SK-MEL-5 (cell line): ENCODE measurements around the gene PLAU. TPM values are rescaled to one million over a fixed set of nuclear protein-coding genes. Genes with fewer than 3 reads are reported as not detected.
A peak's percentile ranks its signal among the peaks of the same experiment; 100 is the strongest.
"Not testable (repeated sequence)": the region's sequence is repeated elsewhere in the genome, so short reads cannot be mapped to it uniquely, and the experiment has no call there.

Source experiments
- DNase-seq: peaks from one replicate; pipeline ENCODE4 v3.0.0-alpha.2; 2016; ENCODE audit warnings: low read depth, low spot score
- in situ Hi-C: cut with HindIII; loops from 2 replicates; pipeline ENCODE4 v1.10.0; 2016; ENCODE audit warnings: low sequenced_read_pairs, high pct_unique_total_duplicates, low pct_unique_long_range_greater_than_20kb
- total RNA-seq: library from RNA; depleted of rRNA; stranded (reverse); fragments of >200 nt; shearing (Covaris generic); gene quantifications from 2 replicates; pipeline ENCODE4 v1.2.3, GENCODE V29; 2014

The PLAU gene
- total RNA-seq, 1 experiment from 2014 or later = not detected

DNA sequence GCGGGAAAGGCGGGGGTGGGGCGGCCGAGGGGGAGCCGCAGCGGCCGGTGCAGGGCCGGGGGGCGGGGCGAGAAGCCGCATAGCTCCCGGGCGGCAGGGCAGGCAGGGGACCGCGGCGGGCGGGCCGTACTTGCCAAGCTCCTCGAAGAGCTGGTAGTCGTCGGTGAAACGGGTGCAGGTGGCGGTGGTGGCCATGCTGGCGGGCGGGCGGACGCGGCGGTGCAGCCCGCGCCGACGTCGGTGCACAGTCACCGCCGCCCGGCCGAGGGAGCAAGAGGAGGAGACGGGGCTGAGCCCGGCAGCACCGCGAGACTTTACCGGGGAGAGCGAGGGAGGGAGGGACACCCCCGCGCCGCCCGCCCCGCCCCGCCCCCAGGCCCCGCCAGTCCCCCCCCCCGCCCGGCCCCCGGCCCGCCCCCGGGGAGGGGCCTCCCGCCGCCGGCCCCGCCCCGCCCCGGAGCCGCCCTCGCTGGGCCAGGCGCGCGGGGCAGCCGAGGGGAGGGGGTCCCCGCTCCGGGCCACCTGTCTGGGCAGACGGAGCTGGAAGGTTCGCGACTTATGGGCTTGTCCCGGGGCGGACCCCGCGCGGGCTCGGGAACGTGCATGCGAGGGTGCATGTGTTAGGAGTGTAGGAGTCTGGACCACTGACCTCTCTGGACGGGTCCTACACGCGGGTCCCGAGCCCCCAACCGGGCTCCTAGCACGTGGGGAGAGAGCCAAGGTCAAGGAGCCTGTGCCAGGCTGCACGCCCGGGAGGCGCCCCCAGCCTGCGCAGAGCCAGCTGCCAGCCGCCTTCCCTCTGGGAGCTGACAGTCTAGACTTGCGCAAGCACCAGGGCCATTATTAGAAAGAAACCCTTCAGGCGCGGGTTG lies 36.4 kb upstream of the PLAU start, which contains the start of gene CAMK2G:
Gene CAMK2G, minus strand, starts transcription at position 289 of the 872 bp plus-strand sequence. Its CDS starts 94 bp downstream, at position 195.
- DNase-seq = peak; percentile 81
- in situ Hi-C loops = no loop called here

DNA sequence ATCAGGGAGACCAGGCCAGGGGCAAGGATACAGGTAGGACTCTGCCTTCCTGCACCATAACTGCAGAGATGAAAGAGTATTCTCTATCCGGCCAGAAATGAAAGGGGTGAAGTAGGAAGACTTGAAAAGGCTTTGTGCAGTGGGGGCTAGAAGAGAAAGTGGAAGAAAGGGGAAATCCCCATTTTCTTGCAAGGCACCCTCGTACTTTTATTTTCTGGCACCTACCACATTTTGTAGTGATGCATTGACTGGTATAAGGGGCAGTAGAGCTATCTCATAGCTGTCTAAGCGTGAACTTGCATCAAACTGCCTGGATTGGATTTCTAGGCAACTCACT lies 35.8 kb upstream of the PLAU start:
- no peak for DNase-seq
- in situ Hi-C loops = no loop called here

GRCh38 chr10:73876157-73876556 lies 34.8 kb upstream of the PLAU start:
- no peak for DNase-seq
- in situ Hi-C loops = no loop called here

DNA sequence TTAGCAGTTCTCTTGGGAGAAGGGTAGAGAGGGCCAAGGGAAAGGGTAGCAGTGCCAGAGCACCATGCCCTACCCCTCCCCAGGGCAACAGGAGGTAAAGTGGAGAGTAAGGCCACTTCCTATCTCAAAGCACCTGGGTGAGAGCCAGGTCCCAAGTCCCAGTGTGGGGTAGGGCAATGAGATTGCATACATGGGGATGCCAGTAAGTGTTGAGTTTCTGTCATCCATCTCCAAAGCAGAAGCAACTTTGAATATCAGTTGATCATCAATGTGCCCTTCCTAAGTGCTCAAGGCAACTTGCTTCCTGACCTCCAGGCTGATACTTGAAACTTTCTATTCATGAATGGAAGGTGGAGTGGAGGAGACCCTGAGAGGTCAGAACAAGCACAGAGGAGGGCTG lies 34.4 kb upstream of the PLAU start:
- no peak for DNase-seq
- in situ Hi-C loops = no loop called here

GRCh38 chr10:73876971-73877370 lies 34.0 kb upstream of the PLAU start:
- in situ Hi-C loops = no loop called here
- no peak for DNase-seq

GRCh38 chr10:73877533-73878160 lies 33.3 kb upstream of the PLAU start:
- in situ Hi-C loops = no loop called here
- DNase-seq = no peak

GRCh38 chr10:73878365-73878764 lies 32.6 kb upstream of the PLAU start:
- in situ Hi-C loops = no loop called here
- no peak for DNase-seq

- in situ Hi-C loops = no loop called here
Observed at GRCh38 chr10:73879296-73880173, 31.4 kb upstream of the PLAU start.

GRCh38 chr10:73881221-73881919 lies 29.6 kb upstream of the PLAU start:
- DNase-seq = no peak
- in situ Hi-C loops = no loop called here

More at GRCh38 chr10:73879296-73880173, 31.4 kb upstream of the PLAU start:
- DNase-seq = peak; percentile 81

DNA sequence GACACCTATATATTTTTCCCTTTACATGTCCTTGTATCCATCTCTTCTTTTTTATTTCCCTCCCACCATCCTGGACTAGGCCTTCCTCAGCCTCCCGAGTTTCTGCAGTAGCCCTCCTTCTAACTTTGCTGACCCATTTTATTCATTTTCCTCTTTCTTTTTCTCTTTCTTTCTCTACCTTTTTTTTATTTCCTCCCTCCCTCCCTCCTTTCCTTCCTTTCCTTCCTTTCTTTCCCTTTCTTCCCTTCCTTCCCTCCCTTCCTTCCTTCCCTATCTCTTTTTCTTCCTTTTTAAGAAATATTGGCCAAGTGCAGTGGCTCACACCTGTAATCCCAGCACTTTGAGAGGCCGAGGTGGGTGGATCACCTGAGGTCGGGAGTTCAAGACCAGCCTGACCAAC lies 26.9 kb upstream of the PLAU start:
- in situ Hi-C loops = no loop called here

DNA sequence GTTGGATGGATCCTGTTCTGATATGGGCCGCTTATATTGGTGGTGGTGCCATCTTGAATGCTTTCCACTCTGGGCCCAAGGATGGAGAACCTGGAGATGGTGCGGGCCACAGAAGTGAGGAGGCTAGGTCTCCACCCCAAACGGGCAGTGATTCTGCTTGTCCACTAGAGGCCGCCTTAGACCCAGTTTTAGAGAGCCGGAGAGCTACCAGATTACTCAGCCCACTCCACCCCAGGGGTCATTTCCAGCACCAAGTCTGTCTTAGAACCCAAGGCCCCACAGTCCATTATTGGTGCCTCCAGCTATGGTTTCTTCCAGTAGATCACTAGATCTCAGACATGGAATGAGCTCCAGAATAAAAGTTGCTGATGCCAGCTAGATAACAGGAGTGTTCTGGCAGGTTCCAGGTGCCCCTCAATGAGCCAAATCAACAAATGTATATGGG lies 24.8 kb upstream of the PLAU start:
- in situ Hi-C loops = no loop called here
- peak; percentile 73 for DNase-seq

More for the DNA sequence above, 26.9 kb upstream of the PLAU start:
- no peak for DNase-seq

DNA sequence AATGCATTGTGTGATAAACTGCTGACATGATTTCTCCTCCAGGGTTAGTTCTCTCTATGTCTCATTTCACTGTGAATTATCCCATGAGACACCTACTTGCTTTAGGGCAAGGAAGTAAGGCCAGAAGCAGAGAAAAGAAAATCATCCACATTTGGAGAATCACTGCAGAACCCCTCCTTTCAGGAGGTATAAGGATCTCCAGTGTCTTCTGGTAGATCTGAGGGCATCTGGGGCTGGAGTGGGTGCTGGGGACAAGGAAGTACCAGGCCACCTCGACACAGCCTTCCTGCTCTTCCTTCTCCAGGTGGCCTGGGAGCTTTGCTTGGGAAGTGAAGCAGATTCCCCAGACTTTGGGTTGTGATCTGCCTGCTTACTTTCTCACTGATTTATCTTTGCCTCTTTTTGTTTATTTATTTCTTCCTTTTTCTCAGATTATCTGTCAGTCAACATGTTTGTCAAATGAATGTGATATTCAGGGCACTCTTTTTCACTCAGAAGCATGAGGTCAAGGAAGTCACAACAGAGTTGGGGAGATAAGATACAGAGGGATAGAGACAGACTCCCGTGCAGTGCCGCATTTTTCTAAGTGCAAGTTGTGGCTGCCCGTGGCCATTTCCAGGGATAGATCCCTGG lies 24.2 kb upstream of the PLAU start:
- DNase-seq = peak; percentile 48
- in situ Hi-C loops = no loop called here

DNA sequence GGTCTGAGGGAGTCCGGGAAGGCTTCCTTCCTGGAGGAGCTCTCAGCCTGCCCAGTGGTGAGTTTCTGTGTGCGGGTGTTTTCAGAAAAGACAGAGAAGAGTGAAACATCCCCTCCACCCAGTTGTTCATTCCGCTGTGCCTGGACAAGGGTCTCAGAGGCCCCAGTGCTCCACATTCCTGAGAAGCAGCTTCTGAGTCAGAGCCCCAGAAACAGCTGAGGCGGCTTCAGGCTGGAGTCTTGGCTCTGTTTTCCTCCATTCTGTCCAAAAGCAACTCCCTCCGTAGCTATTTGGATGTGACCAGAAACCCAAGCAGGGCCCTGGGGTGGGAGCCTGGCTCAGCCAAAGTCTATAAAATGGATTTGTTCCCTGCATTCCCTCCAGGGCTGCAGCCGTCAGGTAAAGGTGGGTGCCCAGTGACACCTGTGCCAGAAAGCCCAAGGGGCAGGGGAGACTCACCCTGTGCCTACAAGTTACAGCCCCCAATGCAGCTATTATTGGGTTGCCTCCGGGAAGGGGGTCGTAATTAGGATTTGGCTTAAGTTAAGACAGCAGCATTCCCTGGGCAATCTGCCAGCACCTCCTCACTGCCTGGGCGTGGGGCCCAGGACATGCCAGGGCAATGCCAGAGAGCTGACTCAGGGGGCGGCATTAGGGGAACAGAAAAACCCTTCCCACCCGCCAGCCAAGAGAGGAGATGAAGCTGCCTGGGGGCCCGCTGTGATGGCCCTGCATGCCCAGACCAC lies 23.5 kb upstream of the PLAU start:
- DNase-seq = peak; percentile 17
- in situ Hi-C loops = no loop called here

GRCh38 chr10:73888514-73888913 lies 22.4 kb upstream of the PLAU start:
- in situ Hi-C loops = no loop called here
- no peak for DNase-seq

DNA sequence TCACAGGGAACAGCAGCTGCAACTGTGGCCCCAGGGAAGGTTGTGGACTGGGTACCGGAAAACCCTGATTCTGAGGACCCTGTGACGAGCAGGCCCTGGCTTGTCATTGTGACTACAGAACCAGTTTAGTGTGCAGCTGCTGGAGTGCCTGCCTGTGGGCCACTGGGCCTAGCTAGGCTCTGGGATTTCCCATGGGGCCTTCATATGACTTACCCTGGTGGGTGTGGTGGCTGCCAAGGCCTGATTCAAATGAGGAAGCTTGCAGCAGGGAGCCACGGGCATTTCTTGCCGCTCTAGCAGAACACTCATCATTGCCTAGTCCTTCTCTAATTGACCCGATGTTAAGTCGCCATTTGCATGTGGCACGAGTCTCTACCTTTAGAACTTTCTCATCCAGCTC lies 21.9 kb upstream of the PLAU start:
- in situ Hi-C loops = no loop called here
- DNase-seq = peak; percentile 3

DNA sequence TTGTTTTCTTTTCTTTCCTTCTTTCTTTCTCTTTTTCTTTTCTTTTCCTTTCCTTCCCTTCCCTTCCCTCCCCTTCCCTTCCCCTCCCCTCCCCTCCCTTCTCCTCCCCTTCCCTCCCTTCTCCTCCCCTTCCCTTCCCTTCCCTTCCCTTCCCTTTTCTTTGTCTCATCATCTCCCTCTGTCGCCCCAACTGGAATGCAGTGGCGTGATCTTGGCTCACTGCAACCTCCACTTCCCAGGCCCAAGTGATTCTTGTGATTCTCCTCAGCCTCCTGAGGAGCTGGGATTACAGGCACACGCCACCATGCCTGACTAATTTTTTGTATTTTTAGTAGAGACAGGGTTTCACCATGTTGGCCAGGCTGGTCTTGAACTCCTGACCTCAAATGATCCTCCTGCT lies 21.5 kb upstream of the PLAU start:
- DNase-seq, in situ Hi-C loops: not testable (repeated sequence)
